Stimulated activated naive B cell treated with anti-CD40 and anti-IgM and Interleukin-4, amounts not matched to agents 10 μg/mL and 1 μg/mL and 100 μg/mL, for 72 hours (primary cell): ENCODE measurements around the gene CIB2.

Experiments
- ATAC-seq, 2 donors: fragments of 150-1000 bp; cut with Tn5 transposase; replicated peaks; 2 replicates each; pipeline ENCODE4 v1.10.0; 2021; ENCODE audit warnings: moderate library complexity in 1 of 2
- DNase-seq: peaks from one replicate; pipeline ENCODE4 v3.0.0; 2021
- H3K27ac Mint-ChIP-seq: one replicate; pipeline ENCODE4 v1.8.0; 2022; ENCODE audit warnings: mild to moderate bottlenecking, mixed read lengths
- H3K27me3 Mint-ChIP-seq, 2 donors: one replicate each; pipeline ENCODE4 v1.8.0; 2022; ENCODE audit warnings: mixed read lengths in 2 of 2
- H3K36me3 Mint-ChIP-seq, 2 donors: one replicate each; pipeline ENCODE4 v1.8.0; 2022; ENCODE audit warnings: mixed read lengths in 2 of 2, mild to moderate bottlenecking in 1 of 2
- H3K4me1 Mint-ChIP-seq, 2 donors: one replicate each; pipeline ENCODE4 v1.8.0; 2022; ENCODE audit warnings: mixed read lengths in 2 of 2, mild to moderate bottlenecking in 1 of 2
- H3K4me3 Mint-ChIP-seq, 2 donors: one replicate each; pipeline ENCODE4 v1.8.0; 2022; ENCODE audit warnings: mild to moderate bottlenecking in 2 of 2, mixed read lengths in 2 of 2, moderate library complexity in 1 of 2
- H3K9me3 Mint-ChIP-seq, 2 donors: one replicate each; pipeline ENCODE4 v1.8.0; 2022; ENCODE audit warnings: mixed read lengths in 2 of 2, mild to moderate bottlenecking in 1 of 2

The CIB2 gene

GRCh38 chr15:78139578-78139977 lies 8.3 kb upstream of the CIB2 start:
- Mint-ChIP-seq H3K4me3 (no peak overlapping the region), H3K4me1 (no peaks in the 10 kb centered on the region), H3K9me3 (no peaks in the 10 kb centered on the region), H3K36me3 (no peaks in the 10 kb centered on the region), H3K27me3 (no peaks in the 10 kb centered on the region), H3K27ac (no peak overlapping the region)
- ATAC-seq (no peak), DNase-seq (no peak)

DNA sequence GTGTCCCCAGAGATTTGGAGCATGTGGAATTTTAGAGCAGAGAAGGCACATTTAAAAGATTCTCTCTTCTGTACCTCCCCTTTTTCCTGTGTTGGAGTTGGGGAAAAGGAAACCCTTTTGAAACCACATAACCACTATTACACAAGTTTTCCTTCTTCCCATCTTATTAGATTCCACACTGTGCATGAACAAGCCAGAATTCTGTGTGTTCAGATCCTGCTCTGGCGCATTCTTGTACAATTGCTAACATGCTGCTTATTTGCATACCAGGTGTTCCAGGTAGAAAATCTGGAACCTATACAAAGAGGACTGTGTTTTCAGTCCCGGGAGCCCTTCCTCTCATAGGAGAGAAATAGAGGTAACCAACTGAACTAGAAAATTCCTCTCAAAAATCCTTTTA lies 2.6 kb upstream of the CIB2 start:
- peaks cover 16 to 26% of the 10 kb centered on the region in 2 donors for H3K4me1 Mint-ChIP-seq
- H3K4me3 Mint-ChIP-seq = no peak overlapping the region
- no peaks in the 10 kb centered on the region for H3K27me3 Mint-ChIP-seq
- H3K27ac Mint-ChIP-seq = no peak overlapping the region
- H3K9me3 Mint-ChIP-seq = no peaks in the 10 kb centered on the region
- ATAC-seq (no peak), DNase-seq (no peak)
- no peaks in the 10 kb centered on the region for H3K36me3 Mint-ChIP-seq

- H3K27me3 Mint-ChIP-seq = no peaks in the 10 kb centered on the region
- H3K4me3 Mint-ChIP-seq = peak overlapping the region; percentile 80 to 84
- no peaks in the 10 kb centered on the region for H3K9me3 Mint-ChIP-seq
- H3K4me1 Mint-ChIP-seq = peaks cover 16 to 26% of the 10 kb centered on the region in 2 donors
- peak; percentile 20 for DNase-seq
- H3K27ac Mint-ChIP-seq = peak overlapping the region; percentile 87
- peak; percentile 64 to 68 for ATAC-seq
- no peaks in the 10 kb centered on the region for H3K36me3 Mint-ChIP-seq
These were observed 565 bp downstream of the CIB2 start for GRCh38 chr15:78130466-78131294.

DNA sequence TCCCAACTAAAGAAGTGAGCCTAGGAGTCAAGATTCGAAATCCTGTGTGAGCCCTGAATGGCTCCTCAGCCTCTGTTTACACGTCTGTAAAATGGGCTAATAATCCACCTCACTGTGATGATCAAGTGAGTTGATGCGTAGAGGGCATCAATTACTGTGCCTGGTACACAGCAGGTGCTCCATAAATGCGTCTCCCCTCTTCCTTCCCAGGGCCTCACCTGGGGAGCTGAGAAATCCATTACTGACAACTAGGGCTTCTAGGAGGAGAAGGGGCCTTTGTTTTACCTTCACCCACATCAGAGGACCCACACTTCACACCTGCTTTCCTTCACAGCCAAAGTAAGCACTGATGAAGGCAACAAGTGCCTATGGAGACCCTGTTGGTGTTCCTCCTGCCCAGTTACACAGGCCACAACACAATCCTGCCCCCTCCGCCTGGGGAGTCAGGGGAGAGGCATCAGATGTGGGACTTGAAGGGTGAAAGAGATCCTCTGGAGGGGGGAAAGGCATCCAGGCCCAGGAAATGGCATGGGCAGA lies 1.4 kb downstream of the CIB2 start:
- H3K36me3 Mint-ChIP-seq = no peaks in the 10 kb centered on the region
- H3K9me3 Mint-ChIP-seq = no peaks in the 10 kb centered on the region
- H3K27me3 Mint-ChIP-seq = no peaks in the 10 kb centered on the region
- peak overlapping the region; percentile 80 to 84 for H3K4me3 Mint-ChIP-seq
- peaks cover 16 to 26% of the 10 kb centered on the region in 2 donors for H3K4me1 Mint-ChIP-seq
- DNase-seq (no peak), ATAC-seq (no peak)
- H3K27ac Mint-ChIP-seq = no peak overlapping the region

GRCh38 chr15:78129077-78129750 lies 2.0 kb downstream of the CIB2 start:
- Mint-ChIP-seq H3K9me3 (no peaks in the 10 kb centered on the region), H3K4me1 (peaks cover 16 to 26% of the 10 kb centered on the region in 2 donors), H3K36me3 (no peaks in the 10 kb centered on the region), H3K4me3 (no peak overlapping the region), H3K27ac (no peak overlapping the region), H3K27me3 (no peaks in the 10 kb centered on the region)
- DNase-seq (no peak), ATAC-seq (no peak)

GRCh38 chr15:78127882-78128281 lies 3.4 kb downstream of the CIB2 start:
- Mint-ChIP-seq H3K4me3 (no peak overlapping the region), H3K27me3 (no peaks in the 10 kb centered on the region), H3K36me3 (no peaks in the 10 kb centered on the region), H3K9me3 (no peaks in the 10 kb centered on the region), H3K4me1 (peaks cover 14 to 19% of the 10 kb centered on the region in 2 donors), H3K27ac (peak overlapping the region; percentile 20)
- no peak for DNase-seq
- no peak for ATAC-seq

- peaks cover 4% of the 10 kb centered on the region in 2 donors for H3K4me1 Mint-ChIP-seq
- no peak overlapping the region for H3K4me3 Mint-ChIP-seq
- no peak for ATAC-seq
- no peaks in the 10 kb centered on the region for H3K36me3 Mint-ChIP-seq
- DNase-seq = no peak
- no peaks in the 10 kb centered on the region for H3K9me3 Mint-ChIP-seq
- H3K27me3 Mint-ChIP-seq = no peaks in the 10 kb centered on the region
- no peak overlapping the region for H3K27ac Mint-ChIP-seq
These were observed 6.0 kb downstream of the CIB2 start for GRCh38 chr15:78125267-78125666.

DNA sequence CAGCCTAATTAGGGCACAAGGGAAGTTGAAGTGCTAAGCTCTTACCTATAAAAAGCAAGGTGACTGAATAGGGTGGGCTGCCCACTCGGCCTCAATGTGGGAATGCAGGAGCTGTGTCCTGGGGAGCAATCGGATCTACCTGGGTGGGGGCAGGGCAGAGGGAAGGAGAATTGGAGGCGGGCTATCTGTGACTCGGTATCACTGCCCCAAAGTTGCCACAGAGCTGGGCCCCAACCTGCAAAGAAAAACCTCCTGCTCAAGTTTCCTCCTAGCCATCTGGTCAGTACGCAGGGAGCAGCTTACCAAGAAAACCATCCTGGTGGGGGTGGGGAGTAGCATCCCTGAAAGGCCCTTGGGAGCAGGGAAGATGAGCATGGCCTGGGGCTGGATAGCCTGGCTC lies 10.7 kb downstream of the CIB2 start:
- no peaks in the 10 kb centered on the region for H3K9me3 Mint-ChIP-seq
- H3K36me3 Mint-ChIP-seq = no peaks in the 10 kb centered on the region
- H3K27ac Mint-ChIP-seq = no peak overlapping the region
- H3K4me1 Mint-ChIP-seq = no peaks in the 10 kb centered on the region
- H3K27me3 Mint-ChIP-seq = no peaks in the 10 kb centered on the region
- no peak for ATAC-seq
- DNase-seq = no peak
- H3K4me3 Mint-ChIP-seq = no peak overlapping the region

DNA sequence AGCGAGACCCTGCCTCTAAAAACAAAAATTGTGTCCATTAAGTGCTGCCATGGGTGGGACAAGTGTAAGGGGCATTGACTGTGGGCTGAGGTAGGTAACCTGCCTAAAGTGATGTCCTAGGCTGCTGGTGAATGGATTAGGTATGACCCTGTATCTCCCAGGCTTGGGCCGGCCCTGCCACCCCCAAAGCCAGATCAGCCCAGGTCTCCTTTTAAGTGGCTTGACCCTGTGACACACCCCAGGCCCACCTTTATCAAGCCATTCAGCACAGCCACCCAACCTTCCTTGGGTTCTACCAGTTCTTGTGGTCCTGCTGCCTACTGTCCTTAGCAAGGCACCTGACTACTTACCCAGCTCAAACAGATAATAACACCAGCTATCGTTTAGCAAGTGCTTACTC lies 18.7 kb downstream of the CIB2 start:
- Mint-ChIP-seq H3K9me3 (no peaks in the 10 kb centered on the region), H3K36me3 (no peaks in the 10 kb centered on the region), H3K4me3 (no peak overlapping the region), H3K27me3 (no peaks in the 10 kb centered on the region), H3K27ac (no peak overlapping the region), H3K4me1 (peaks cover 4 to 17% of the 10 kb centered on the region in 2 donors)
- no peak for ATAC-seq
- no peak for DNase-seq

DNA sequence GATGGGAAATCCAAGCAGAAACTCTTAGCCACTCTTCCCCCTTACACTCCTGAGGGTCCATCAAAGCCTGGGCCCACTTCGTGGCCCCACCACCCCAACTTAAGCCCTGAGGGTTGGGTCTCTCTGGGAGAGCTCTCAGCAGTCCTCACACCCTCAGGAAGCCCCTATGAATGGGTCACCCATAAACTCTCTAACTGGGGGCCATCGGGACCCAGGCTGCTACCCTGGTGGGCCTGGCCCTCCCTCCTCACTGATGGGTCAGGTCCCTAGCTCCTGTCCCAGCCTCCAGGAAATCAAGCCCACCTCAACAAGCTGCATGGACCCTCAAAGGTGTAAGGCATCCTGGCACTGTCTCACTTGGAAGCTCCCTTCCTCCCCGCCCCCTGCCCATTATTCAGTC lies 19.5 kb downstream of the CIB2 start:
- no peak overlapping the region for H3K4me3 Mint-ChIP-seq
- no peaks in the 10 kb centered on the region for H3K27me3 Mint-ChIP-seq
- peaks cover 4 to 17% of the 10 kb centered on the region in 2 donors for H3K4me1 Mint-ChIP-seq
- DNase-seq (no peak), ATAC-seq (no peak)
- no peaks in the 10 kb centered on the region for H3K36me3 Mint-ChIP-seq
- no peaks in the 10 kb centered on the region for H3K9me3 Mint-ChIP-seq
- H3K27ac Mint-ChIP-seq = no peak overlapping the region

- H3K4me1 Mint-ChIP-seq = peaks cover 5 to 17% of the 10 kb centered on the region in 2 donors
- no peak overlapping the region for H3K4me3 Mint-ChIP-seq
- ATAC-seq (no peak), DNase-seq (no peak)
- no peaks in the 10 kb centered on the region for H3K27me3 Mint-ChIP-seq
- H3K9me3 Mint-ChIP-seq = no peaks in the 10 kb centered on the region
- H3K36me3 Mint-ChIP-seq = no peaks in the 10 kb centered on the region
- no peak overlapping the region for H3K27ac Mint-ChIP-seq
These were observed 20.2 kb downstream of the CIB2 start for GRCh38 chr15:78110916-78111475.

DNA sequence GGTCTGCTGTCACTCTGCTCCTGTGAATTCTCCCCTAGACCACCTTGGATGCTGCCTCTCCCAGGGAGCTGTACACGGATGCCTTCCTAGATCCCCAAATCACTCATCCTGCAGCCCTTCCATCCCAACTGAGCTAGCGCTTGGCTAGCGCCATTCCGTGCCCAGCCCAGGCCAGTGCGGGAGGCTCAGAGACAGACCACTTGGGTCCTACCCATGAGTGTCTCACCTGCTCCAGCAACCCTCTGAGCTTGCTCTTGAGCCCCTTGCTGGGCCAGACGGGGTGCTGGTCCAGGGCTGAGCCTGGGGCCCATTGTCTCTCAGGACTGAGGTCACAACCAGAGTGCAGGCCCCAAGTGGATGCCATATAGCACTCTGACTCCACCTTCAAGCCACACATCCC lies 21.1 kb downstream of the CIB2 start:
- Mint-ChIP-seq H3K4me1 (peaks cover 7 to 17% of the 10 kb centered on the region in 2 donors), H3K36me3 (no peaks in the 10 kb centered on the region), H3K4me3 (no peak overlapping the region), H3K27ac (no peak overlapping the region), H3K27me3 (no peaks in the 10 kb centered on the region), H3K9me3 (no peaks in the 10 kb centered on the region)
- DNase-seq (no peak), ATAC-seq (no peak)

GRCh38 chr15:78109156-78109555 lies 22.1 kb downstream of the CIB2 start:
- no peaks in the 10 kb centered on the region for H3K27me3 Mint-ChIP-seq
- H3K4me3 Mint-ChIP-seq = no peak overlapping the region
- ATAC-seq = no peak
- no peak overlapping the region for H3K27ac Mint-ChIP-seq
- H3K4me1 Mint-ChIP-seq = peaks cover 7 to 17% of the 10 kb centered on the region in 2 donors
- no peaks in the 10 kb centered on the region for H3K36me3 Mint-ChIP-seq
- DNase-seq = no peak
- no peaks in the 10 kb centered on the region for H3K9me3 Mint-ChIP-seq

DNA sequence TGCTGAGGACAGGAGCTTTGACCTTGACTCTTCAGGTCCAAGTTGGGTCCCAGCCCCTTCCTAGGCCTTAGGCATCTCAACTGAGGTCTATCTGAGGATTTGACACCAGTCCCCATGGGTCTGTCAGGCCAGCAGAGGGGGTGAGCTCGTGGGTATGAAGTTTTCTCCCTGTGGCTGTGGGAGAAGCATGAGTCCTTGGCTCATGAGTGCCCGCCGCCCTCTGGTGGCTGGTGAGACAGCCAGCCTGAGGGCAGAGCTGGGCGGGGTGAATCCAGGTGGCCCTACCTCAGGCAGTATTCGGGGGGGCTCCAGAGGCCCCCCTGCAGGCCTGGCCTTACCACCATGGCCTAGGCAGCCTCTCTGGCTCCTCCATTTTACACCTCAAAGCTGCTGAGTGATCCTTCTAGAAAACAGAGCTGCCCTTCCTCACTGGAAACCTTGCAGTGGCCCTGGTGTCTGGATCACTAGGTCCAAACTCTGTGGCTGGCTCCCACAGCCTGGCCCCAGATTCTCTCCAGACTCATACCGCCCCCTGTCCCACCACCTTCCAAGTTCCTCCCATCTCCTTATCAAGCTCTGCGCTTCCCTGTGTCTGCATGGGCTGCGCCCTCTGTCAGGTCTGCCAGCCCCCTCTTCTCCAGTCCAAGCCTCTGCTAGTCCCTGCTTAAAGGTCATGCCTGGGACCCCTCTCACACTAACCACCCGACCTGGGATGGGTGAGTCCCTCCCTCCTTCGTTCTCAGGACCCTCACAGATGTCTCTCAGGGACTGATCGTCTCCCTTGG lies 22.8 kb downstream of the CIB2 start:
- Mint-ChIP-seq H3K27ac (no peak overlapping the region), H3K36me3 (no peaks in the 10 kb centered on the region), H3K4me1 (peaks cover 7 to 17% of the 10 kb centered on the region in 2 donors), H3K9me3 (no peaks in the 10 kb centered on the region), H3K27me3 (no peaks in the 10 kb centered on the region), H3K4me3 (no peak overlapping the region)
- DNase-seq (peak; percentile 69), ATAC-seq (peak; percentile 91)
